ENCODE measurements around the gene PSTK.
A peak's percentile ranks its signal among the peaks of the same experiment; 100 is the strongest.

PSTK gene, protein sequence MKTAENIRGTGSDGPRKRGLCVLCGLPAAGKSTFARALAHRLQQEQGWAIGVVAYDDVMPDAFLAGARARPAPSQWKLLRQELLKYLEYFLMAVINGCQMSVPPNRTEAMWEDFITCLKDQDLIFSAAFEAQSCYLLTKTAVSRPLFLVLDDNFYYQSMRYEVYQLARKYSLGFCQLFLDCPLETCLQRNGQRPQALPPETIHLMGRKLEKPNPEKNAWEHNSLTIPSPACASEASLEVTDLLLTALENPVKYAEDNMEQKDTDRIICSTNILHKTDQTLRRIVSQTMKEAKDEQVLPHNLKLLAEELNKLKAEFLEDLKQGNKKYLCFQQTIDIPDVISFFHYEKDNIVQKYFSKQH

DNA sequence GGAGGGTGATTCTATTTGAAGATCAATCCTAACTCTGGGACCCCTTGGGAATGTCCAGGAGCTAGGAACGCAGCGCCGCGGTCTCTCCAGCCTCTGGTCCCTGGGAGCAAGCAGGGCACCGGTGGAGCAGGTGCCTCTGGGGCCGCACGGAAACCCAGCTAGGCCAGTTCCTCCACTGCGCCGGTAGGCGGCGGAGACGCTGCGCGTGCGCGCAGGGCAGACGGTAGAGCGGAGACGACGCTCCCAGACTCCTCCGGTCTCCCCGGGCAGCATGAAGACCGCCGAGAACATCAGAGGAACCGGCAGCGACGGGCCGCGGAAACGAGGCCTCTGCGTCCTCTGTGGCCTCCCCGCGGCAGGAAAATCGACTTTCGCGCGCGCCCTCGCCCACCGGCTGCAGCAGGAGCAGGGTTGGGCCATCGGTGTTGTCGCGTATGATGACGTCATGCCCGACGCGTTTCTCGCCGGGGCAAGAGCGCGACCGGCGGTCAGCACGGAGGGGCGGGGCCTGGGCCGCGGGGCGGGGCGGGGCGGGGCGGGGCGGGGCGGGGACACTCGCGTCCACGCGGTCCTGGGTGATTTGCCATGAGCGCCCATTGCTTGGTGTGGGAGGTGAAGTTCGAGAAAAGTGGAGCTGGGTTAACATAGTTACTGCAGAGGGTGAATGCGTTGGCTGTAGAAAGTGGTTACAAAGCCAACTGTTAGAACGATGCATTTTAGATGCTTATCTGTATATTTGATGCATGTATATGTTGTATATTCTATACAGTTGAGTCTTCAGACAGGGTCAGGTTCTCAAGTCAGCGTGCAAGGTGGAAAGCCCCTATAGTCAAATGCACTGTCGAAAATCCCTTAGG is at the start of gene PSTK:
Gene PSTK (plus strand): TSS at position 193 of the 857 bp plus-strand sequence. CDS start 79 bp downstream, at position 272.
- peak; percentile 80 for DNase-seq (ENCODE audit: low read depth)

GRCh38 chr10:122931088-122931906 is 48.9 kb upstream of the PSTK start:
- DNase-seq (ENCODE audit: low read depth) = no peak

DNA sequence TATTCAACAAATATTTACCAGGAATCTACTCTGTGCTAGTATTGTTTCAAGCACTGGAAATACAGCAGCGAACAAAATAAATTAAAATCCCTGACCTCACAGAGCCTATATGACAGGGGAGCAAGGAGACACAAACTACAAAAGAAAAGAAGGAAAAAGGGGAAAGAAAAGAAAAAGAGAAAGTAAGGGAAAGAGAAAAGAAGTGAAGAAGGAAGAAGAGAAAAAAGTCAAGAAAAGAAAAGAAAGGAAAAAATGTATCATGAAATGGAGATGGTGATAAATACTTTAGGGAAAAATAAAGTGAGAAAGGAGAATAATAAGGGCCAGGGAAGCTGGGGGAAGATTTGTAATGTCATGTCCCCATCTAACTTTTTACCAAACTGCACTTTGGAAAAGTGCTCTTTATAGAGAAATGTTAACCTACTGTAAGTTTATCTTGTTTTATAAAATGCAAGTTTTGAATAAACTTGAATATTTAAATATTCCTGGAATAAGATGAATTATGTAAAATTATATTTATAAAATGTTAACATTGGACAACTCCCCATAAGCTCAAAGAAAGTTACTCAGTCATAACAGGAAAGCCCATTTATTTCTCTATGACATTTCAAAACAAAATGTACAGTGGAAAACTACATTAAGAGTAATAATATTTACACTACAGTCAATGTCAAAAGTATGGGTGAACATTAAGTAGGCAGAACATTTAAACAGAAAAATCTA is 40.9 kb upstream of the PSTK start:
- DNase-seq (ENCODE audit: low read depth) = no peak

DNA sequence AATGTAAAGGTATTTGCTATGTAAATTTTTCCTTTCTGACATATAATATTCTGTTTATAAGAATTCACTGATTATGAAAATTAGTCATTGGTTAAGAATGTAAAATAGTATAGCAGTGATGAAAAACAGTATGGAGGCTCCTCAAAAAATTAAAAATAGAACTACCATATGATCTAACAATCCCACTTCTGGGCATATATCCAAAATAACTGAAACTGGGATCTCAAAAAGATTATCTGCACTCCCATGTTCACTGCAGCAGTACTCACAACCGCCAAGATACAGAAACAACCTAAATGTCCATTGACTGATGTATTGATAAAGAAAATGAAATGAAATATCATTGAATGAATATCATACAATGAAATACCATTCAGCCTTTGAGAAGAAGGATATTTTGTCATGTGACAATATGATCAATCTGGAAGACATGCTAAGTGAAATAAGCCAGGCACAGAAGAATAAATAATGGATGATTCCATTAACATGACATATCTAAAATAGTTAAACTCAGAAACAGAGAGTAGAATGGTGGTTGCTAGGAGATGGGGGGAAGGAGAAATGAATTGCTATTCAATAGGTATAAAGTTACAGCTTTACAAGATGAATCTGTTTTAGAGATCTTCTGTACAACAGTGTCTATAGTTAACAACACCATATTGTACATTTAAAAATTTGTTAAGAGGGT is 40.2 kb upstream of the PSTK start:
- no peak for DNase-seq (ENCODE audit: low read depth)

- DNase-seq (ENCODE audit: low read depth) = no peak
Measured at GRCh38 chr10:122949296-122949695, 30.9 kb upstream of the PSTK start.

DNA sequence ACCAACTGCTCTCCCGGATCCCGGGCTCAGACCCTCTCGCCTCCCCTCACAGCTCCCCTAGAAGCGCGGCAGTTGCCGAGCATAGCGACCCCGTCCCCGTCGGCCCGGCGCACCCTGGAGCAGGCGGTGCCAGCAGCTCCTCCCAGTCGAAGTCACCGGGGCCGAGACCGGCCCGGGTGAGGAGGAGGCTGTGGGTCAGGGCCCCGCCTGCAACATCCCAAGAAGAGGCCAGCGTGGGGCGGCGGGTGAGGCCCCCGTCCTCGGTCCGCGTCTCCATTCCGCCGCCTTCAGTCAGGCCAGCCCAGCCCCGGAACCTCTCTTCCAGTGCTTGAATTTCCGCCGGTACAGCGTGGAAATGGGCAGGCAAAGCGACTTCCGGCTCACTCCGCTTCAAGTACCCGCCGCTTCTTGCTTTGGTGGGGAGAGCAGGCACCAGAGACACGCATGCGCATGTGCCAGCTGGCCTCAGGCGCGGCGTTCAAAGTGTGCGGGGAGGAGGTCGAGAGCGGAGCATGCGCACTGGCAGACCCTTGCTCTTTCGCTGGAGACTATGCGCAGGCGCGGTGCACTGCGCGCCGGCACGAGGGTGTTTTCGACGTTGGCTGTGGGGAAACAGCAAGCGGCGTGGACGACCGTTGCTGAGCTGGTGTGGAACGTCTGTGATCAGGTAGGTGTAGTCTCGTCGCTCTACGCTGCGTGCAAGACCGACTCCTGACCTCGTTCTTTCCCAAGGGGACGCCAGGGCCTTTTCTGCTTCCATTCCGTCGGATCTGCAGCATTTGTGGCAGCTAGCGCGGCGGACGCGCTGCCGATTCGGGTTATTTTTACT is 26.1 kb upstream of the PSTK start, which contains the start of gene C10orf88:
Gene C10orf88 (minus strand): TSS at position 326 of the 829 bp plus-strand sequence. CDS start 49 bp downstream, at position 277.
- peak; percentile 96 for DNase-seq (ENCODE audit: low read depth)

DNA sequence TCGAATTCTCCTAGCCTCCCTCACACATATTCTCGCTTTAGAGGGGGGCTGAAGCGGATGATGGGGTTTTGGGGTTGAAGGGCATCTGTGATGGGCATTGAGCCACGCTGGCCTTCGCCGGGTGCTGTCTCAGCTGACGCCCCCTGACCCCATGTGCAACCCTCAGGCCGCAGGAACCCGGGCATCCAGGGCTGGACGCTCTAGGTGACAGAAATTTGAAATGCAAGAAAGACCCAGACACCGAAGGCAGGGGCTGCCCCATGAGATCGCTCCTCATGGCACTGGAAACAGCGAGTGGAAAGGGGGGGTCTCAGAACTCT is 25.5 kb upstream of the PSTK start:
- DNase-seq (ENCODE audit: low read depth) = no peak

GRCh38 chr10:122955892-122956291 is 24.3 kb upstream of the PSTK start:
- DNase-seq (ENCODE audit: low read depth) = no peak

GRCh38 chr10:122957474-122957873 is 22.7 kb upstream of the PSTK start:
- no peak for DNase-seq (ENCODE audit: low read depth)

GRCh38 chr10:122962405-122962804 is 17.8 kb upstream of the PSTK start:
- no peak for DNase-seq (ENCODE audit: low read depth)

DNA sequence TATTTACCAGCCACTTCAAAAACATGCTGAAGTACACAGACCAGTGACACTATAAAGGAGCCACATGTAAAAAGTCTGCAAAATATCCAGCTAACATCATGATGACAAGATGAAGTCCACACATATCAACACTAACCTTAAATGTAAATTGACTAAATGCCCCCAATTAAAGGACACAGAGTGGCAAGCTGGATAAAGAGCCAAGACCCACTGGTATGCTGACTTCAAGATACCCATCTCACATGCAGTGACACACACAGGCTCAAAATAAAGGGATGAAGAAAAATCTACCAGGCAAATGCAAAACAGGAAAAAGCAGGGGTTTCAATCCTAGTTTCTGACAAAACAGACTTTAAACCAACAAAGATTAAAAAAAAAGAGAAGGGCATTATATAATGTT is 13.3 kb upstream of the PSTK start:
- DNase-seq (ENCODE audit: low read depth) = no peak

- no peak for DNase-seq (ENCODE audit: low read depth)
Measured at GRCh38 chr10:122968698-122969097, 11.5 kb upstream of the PSTK start.

DNA sequence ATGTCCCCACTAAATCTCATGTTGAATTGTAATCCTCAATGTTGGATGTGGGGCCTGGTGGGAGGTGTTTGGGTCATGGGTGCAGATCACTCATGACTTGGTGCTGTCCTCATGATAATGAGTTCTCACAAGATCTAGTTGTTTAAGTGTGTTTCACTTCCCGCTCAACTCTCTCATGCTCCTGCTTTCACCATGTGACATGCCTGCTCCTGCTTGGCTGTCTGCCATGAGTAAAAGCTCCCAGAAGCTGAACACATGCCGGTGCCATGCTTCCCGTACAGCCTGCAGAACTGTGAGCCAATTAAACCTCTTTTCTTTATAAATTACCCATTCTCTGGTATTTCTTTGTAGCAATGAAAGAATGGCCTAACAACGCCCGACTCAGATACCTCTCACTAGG is 6.2 kb upstream of the PSTK start:
- DNase-seq (ENCODE audit: low read depth) = no peak

DNA sequence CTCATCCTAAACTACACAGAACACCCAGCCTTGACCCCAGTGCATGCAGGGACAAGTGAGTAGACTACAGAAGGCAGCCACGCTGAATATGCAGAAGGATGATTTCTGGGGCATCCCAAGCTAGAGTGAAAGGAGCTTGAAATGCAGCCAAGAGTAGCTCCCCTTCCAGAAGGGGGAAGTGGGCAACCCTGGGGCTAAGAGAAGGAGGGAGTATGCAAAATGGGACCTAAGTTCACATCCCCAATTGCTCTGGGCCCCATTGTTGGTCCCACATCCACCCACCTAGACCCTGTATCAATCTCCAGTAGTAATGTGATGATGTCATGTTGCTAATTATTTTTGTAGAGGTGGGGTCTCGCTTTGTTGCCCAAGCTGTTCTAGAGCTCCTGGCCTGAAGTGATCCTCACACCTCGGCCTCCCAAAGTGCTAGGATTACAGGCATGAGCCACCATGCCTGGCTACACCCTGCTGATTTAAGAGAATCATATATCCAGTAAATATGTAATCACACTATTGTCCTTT is 5.6 kb upstream of the PSTK start:
- no peak for DNase-seq (ENCODE audit: low read depth)

GRCh38 chr10:122981066-122981464 is 864 bp downstream of the PSTK start:
- DNase-seq (ENCODE audit: low read depth) = no peak

DNA sequence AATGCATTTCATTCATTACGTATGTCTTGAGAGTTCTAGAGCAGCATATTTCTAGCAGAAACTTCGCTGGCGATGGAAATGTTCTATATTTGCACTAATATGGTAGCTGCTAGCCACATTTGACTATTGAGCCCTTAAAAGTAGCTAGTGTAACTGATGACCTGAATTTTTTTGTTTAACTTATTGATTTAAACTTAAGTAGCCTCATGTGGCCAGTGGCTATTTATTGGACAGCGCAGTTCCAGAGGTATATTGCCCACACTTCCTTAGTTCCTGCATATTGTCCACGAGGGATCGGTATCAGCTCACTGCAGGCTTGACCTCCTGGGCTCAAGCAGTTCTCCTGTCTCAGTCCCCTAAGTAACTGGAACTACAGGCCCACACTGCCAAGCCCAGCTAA is 3.7 kb downstream of the PSTK start:
- DNase-seq (ENCODE audit: low read depth) = no peak

DNA sequence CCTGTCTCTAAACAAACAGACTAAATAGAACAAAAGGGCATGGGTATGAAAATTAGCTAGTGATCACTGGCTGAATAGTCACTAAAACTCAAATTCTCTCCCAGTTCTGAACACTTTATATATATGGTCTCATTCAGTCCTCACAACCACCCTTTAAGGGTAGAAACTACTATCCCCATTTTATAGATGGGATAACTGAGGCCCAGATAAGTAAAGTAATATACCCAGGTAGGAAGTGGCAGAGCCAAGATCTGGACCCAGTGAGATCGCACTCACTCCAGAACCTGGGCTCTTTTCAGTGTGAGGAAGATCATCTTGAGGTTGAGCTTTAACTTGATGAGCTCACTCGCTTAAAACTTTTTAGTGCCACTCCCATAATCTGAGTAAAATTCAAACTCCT is 4.5 kb downstream of the PSTK start:
- no peak for DNase-seq (ENCODE audit: low read depth)

GRCh38 chr10:122986335-122986734 is 6.1 kb downstream of the PSTK start:
- DNase-seq (ENCODE audit: low read depth) = no peak

DNA sequence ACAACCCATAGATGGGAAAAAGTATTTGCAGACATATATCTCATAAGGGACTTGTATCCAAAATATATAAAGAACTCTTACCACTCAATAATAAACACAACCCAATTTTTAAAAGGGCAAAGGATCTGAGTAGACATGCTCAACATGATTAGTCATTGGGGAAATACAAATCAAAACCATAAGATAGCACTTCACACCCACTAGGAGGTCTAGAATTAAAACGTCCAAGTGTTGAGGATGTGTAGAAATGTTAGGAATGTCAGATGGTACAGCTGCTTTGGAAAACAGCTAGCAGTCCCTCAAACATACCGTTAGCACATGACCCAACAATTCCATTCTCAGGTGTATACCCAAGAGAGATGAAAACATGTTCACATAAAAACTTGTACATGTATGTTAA is 8.3 kb downstream of the PSTK start:
- DNase-seq (ENCODE audit: low read depth) = no peak

DNA sequence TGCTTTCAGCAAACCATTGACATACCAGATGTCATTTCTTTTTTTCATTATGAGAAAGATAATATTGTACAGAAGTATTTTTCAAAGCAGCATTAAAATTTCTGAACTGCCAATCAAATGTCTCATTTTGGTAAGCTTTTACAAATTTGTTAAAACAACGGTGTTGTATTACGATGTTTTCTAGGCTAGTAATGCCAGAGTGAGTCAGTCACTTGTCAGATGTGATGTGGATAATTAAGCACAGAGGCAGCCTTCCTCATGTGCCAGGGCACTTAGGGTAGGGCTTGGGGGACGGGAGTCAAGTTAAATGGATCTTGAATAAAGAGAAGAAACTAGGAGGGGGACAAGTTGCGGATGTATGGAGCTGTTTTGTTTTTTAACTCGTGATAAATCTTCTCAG is 10.1 kb downstream of the PSTK start:
- DNase-seq (ENCODE audit: low read depth) = no peak

All from T-helper 22 cell (primary cell).